ENCODE measurements around the gene KLHL29. TPM values are rescaled to one million over a fixed set of nuclear protein-coding genes. Genes with fewer than 3 reads are reported as not detected.

Gene KLHL29
- total RNA-seq, 4 donors from 2014 or later, result 7.6 to 15.3 (median 8.4) TPM

DNA sequence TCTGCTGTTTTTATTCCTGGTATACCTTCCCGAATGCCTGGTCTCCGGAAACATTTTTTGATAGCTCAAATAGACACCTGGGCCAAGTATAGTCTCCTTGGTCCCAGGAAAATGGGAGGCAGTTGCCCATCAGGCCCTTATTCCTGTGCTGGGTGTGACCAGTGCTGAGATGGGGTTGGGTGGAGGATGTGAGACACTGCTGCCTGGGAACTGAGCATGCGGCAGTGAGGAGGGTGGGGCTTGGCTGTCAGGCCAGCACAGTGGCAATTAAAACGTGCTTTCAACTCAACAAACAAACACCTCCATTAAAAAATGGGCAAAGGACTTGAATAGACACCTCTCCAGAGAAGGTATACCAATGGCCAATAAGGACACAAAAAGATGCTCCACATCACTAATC, 12.5 kb downstream of the KLHL29 start:
- TF ChIP-seq CTCF (IDR thresholded peaks at IDR 0.05; ENCODE audit: low read depth), result no peak

DNA sequence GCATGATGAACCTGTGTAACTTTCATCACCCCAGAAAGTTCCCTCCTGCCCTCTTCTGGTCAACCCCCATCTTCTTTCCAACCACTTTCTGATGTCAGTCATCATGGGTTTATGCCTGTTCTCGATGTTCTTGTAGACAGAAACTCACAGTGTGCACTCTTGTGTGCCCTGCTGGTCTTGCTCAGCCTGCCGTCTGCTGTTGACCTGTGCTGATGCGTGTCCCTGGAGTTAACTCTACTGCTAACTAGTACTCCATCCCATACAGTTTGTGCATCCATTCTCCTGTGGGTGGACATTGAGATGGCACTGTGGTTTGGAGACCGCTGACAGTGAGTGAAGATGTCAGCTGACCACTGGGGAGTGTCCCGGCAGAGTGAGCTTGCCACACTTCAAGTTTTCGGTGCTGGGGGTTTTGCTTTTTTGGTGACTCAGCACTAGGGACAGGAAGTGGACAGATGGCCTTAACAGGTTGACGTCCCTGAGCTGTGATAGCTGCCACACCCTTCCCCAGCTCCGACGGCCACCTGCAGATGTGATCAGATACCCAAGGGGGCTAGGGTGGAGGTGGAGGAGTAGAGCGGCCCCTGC, 14.8 kb downstream of the KLHL29 start:
- no peak for TF ChIP-seq CTCF (IDR thresholded peaks at IDR 0.05; ENCODE audit: low read depth)

DNA sequence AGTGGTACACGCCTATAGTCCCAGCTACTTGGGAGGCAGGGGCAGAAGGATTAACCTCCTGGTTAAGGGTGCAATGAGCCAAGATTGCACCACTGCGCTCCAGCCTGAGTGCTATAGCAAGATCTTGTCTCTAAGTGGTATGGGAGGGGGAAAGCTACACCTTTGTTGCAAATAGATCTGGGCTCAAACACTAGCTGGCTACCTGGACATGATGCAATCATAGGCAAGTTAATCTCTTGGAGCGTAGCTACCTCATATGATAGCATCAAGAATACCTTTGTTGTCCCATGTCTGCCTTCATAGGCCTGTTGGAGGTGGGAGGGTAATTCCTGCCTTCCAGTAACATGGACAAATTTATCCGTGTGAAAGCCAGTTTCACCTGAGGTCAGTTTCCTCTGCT, 15.7 kb downstream of the KLHL29 start:
- no peak for TF ChIP-seq CTCF (IDR thresholded peaks at IDR 0.05; ENCODE audit: low read depth)

- no peak for TF ChIP-seq CTCF (IDR thresholded peaks at IDR 0.05; ENCODE audit: low read depth)
Measured at GRCh38 chr2:23401427-23402204, 16.6 kb downstream of the KLHL29 start.

DNA sequence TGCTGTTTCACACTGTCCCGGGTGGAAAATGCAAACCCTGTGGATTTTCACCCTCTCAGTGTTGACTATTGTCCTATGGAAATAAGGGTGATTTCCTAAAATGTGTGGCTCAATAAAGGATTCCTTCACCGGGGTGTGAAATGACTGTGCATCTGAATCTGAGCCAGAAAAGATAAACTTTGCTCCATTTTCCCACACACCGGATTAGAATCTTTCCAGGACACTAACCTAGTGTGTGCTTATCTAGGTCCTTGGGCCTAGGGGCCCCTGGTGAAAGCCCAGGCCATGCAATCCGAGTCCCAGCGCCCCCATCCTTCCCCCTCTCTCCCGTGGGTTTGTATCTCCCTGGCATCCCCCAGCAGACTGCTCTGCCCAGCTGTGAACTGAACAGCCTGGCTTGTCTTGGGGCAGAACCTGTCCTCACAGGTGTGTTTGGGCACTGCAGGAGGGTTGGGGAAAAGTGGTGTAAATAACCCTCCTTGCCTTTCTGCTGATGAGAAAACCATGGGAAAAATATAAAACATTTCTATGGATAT, 17.3 kb downstream of the KLHL29 start:
- no peak for TF ChIP-seq CTCF (IDR thresholded peaks at IDR 0.05; ENCODE audit: low read depth)

DNA sequence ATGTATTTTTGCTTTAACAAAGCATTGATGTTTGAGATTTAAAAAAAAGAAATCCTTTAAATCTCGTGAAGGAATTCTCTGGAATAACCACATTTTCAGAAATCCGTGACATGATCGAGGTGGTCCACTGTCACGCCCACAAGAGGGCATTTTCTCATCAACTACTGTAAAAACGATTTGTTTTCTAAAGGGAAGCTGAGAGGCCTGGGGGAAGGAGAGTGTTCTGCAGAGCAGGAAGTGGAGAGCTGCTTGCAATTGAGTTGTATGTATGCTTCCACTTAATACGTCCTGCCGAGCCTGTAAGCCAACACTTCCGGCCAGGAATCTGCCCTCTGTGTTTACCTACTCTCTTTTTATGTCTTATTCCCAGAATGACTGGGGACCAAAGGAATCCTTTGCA, 19.4 kb downstream of the KLHL29 start:
- no peak for TF ChIP-seq CTCF (IDR thresholded peaks at IDR 0.05; ENCODE audit: low read depth)

DNA sequence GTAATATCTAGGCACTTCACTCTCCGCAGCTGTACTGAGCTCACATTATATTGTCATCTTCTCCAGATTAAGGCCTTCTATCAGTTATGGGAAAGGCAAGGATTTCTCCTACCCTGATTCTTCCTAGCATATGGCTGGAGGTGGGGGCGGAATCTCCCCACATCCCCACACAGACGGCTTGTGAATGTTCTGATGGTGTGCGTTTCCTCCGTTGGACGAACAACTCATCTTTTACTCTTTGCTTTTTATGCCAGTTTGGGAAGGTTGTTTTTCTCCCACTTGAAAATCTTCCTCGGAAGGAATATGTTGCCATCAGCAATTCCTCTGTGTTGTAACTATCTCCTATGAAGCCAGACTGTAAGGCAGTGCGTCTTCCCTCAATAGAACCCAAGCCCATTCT, 24.3 kb downstream of the KLHL29 start:
- no peak for TF ChIP-seq CTCF (IDR thresholded peaks at IDR 0.05; ENCODE audit: low read depth)
